Spleen (tissue), 7 donors: Measurements from ENCODE around the gene SASH1.

Source experiments
- POLR2A ChIP-seq, 3 donors: fragments of 450-650 bp; IDR thresholded peaks; one replicate each; pipeline ENCODE4 v1.5.1; 2017; ENCODE audit warnings: antibody characterized with exemption in 3 of 3, mild to moderate bottlenecking in 1 of 3
- TF ChIP-seq, protein P1 (sequence below), 11 experiments: fragments of 200-600 bp in 7 of 11; fragments of 450-650 bp in 4 of 11; sonication (generic) in 4 of 11; IDR thresholded peaks in 8 of 11; conservative IDR thresholded peaks in 3 of 11; 1 replicate in 7 of 11; 2 replicates in 4 of 11; pipeline versions ENCODE4 v1.4.0 to v1.8.0; 2016 to 2021; ENCODE audit warnings: antibody characterized with exemption in 11 of 11, inconsistent platforms in 4 of 11, mild to moderate bottlenecking in 1 of 11
- donor health status: DM: no; HTN: no; CAD: no; lungs with moderate emphysema.
- donor health status: DM: no; HTN: no; CAD: no.
- donor health status: DM: no; HTN: no; CAD: no.

DNA sequence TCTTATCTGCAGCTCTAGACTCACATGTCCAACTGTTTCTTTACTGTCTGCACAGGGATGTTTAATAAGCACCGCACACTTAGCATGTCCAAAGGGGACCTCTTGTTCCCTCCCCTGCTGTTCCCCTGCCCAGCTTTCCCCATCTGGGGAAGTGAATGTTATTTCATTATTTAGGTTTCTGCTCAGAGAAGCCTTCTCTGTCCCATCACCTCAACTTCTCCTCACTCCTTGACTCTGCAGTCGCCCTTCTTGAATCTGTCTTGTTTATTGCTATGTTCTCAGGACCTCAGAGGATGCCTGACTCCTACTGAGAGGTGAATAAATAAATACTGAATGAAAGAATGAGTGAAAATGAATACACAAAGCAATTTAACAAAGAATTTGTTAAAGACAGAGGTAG, 121.0 kb downstream of the SASH1 start:
- TF ChIP-seq, protein P1, sequence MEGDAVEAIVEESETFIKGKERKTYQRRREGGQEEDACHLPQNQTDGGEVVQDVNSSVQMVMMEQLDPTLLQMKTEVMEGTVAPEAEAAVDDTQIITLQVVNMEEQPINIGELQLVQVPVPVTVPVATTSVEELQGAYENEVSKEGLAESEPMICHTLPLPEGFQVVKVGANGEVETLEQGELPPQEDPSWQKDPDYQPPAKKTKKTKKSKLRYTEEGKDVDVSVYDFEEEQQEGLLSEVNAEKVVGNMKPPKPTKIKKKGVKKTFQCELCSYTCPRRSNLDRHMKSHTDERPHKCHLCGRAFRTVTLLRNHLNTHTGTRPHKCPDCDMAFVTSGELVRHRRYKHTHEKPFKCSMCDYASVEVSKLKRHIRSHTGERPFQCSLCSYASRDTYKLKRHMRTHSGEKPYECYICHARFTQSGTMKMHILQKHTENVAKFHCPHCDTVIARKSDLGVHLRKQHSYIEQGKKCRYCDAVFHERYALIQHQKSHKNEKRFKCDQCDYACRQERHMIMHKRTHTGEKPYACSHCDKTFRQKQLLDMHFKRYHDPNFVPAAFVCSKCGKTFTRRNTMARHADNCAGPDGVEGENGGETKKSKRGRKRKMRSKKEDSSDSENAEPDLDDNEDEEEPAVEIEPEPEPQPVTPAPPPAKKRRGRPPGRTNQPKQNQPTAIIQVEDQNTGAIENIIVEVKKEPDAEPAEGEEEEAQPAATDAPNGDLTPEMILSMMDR (IDR thresholded peaks at IDR 0.05 in 8 of 11, conservative IDR thresholded peaks at IDR 0.05 in 3 of 11): no peak
- no peak for TF ChIP-seq POLR2A (IDR thresholded peaks at IDR 0.05)
